ENCODE measurements around the gene PLPP3.

The PLPP3 gene

GRCh38 chr1:56561227-56562019 is 17.9 kb downstream of the PLPP3 start:
- TF ChIP-seq TAF1 (IDR thresholded peaks at IDR 0.05; ENCODE audit: borderline replicate concordance, insufficient read depth, low read length) = no peak
- no peak for TF ChIP-seq SIN3A (IDR thresholded peaks at IDR 0.05; ENCODE audit: borderline replicate concordance, insufficient read depth, low read length)
- TF ChIP-seq REST (IDR thresholded peaks at IDR 0.05; ENCODE audit: insufficient read depth in 1 of 2, low read depth in 2 of 2, low read length in 2 of 2) = no peak
- no peak for TF ChIP-seq FOXP2 (optimal IDR thresholded peaks at IDR 0.05; ENCODE audit: borderline replicate concordance, extremely low read depth, extremely low read length, insufficient read depth)

- no peak for TF ChIP-seq SIN3A (IDR thresholded peaks at IDR 0.05; ENCODE audit: borderline replicate concordance, insufficient read depth, low read length)
- no peak for TF ChIP-seq POLR2AphosphoS5 (IDR thresholded peaks at IDR 0.05; ENCODE audit: low read depth, low read length)
- no peak for TF ChIP-seq TAF1 (IDR thresholded peaks at IDR 0.05; ENCODE audit: borderline replicate concordance, insufficient read depth, low read length)
- TF ChIP-seq REST (IDR thresholded peaks at IDR 0.05; ENCODE audit: insufficient read depth in 1 of 2, low read depth in 2 of 2, low read length in 2 of 2) = no peak
- TF ChIP-seq FOXP2 (optimal IDR thresholded peaks at IDR 0.05; ENCODE audit: borderline replicate concordance, extremely low read depth, extremely low read length, insufficient read depth) = no peak
Observed at GRCh38 chr1:56557746-56558145, 21.6 kb downstream of the PLPP3 start.

GRCh38 chr1:56555448-56555847 is 23.9 kb downstream of the PLPP3 start:
- TF ChIP-seq POLR2AphosphoS5 (IDR thresholded peaks at IDR 0.05; ENCODE audit: low read depth, low read length) = no peak
- TF ChIP-seq SIN3A (IDR thresholded peaks at IDR 0.05; ENCODE audit: borderline replicate concordance, insufficient read depth, low read length) = no peak
- TF ChIP-seq TAF1 (IDR thresholded peaks at IDR 0.05; ENCODE audit: borderline replicate concordance, insufficient read depth, low read length) = no peak
- TF ChIP-seq FOXP2 (optimal IDR thresholded peaks at IDR 0.05; ENCODE audit: borderline replicate concordance, extremely low read depth, extremely low read length, insufficient read depth) = no peak
- no peak for TF ChIP-seq REST (IDR thresholded peaks at IDR 0.05; ENCODE audit: insufficient read depth in 1 of 2, low read depth in 2 of 2, low read length in 2 of 2)

GRCh38 chr1:56553046-56553445 is 26.3 kb downstream of the PLPP3 start:
- TF ChIP-seq POLR2AphosphoS5 (IDR thresholded peaks at IDR 0.05; ENCODE audit: low read depth, low read length) (no peak; the same call in 1 of the 2 replicates), FOXP2 (optimal IDR thresholded peaks at IDR 0.05; ENCODE audit: borderline replicate concordance, extremely low read depth, extremely low read length, insufficient read depth) (no peak), TAF1 (IDR thresholded peaks at IDR 0.05; ENCODE audit: borderline replicate concordance, insufficient read depth, low read length) (no peak), REST (IDR thresholded peaks at IDR 0.05; ENCODE audit: insufficient read depth in 1 of 2, low read depth in 2 of 2, low read length in 2 of 2) (no peak), SIN3A (IDR thresholded peaks at IDR 0.05; ENCODE audit: borderline replicate concordance, insufficient read depth, low read length) (no peak)

All from PFSK-1 (cell line).